A549 (cell line): ENCODE measurements around the gene CD101. TPM values are rescaled to one million over a fixed set of nuclear protein-coding genes. Genes with fewer than 3 reads are reported as not detected.

ENCODE experiments used
- ATAC-seq, 2 experiments: fragments of 200-7000 bp in 1 of 2; fragments of >200 bp in 1 of 2; cut with Nextera tagmentation in 1 of 2; cut with Tn5 transposase in 1 of 2; 3 replicates each; pipeline versions ENCODE4 v1.8.0 to v1.9.1; 2018 to 2020; ENCODE audit warnings: mild to moderate bottlenecking in 1 of 2, moderate library complexity in 1 of 2
- CTCF ChIA-PET: fragments of 300-600 bp; sonication (Branson Sonifier 250); formaldehyde crosslinking; extraction: SDS; loops from one replicate; lab custom pipeline; 2021; ENCODE audit warnings: antibody characterized with exemption, inconsistent platforms; lab: Yijun Ruan, JAX
- POLR2A ChIA-PET: fragments of 350-600 bp; formaldehyde crosslinking; extraction: SDS; loops from one replicate; lab custom pipeline; 2021; ENCODE audit warnings: antibody characterized with exemption, inconsistent platforms; lab: Yijun Ruan, JAX
- DNase-seq, 2 experiments: peaks; one replicate each; pipeline versions ENCODE4 v3.0.0 to v3.0.0-alpha.2; 2011 to 2016; ENCODE audit warnings: low read depth in 1 of 2, low spot score in 1 of 2
- FAIRE-seq: peaks from 2 replicates; lab custom pipeline; 2011; peaks lifted over from hg19 to GRCh38; lab: Jason Lieb, UNC
- H3K27ac ChIP-seq, 2 experiments: fragments of >200 bp; sonication (Bioruptor Twin); formaldehyde crosslinking; 3 replicates each; pipeline ENCODE4 v1.5.1; 2016 to 2017
- H3K4me1 ChIP-seq: fragments of >200 bp; sonication (Bioruptor Twin); formaldehyde crosslinking; 3 replicates; pipeline ENCODE4 v1.6.1; 2016
- H3K4me2 ChIP-seq: fragments of >200 bp; sonication (Bioruptor Twin); formaldehyde crosslinking; 3 replicates; pipeline ENCODE4 v1.6.1; 2016
- H3K4me3 ChIP-seq: fragments of >200 bp; sonication (Bioruptor Twin); formaldehyde crosslinking; 3 replicates; pipeline ENCODE4 v1.5.1; 2016
- H3K9me3 ChIP-seq: fragments of >200 bp; sonication (Bioruptor Twin); formaldehyde crosslinking; 3 replicates; pipeline ENCODE4 v1.6.1; 2016
- CBX2 ChIP-seq: fragments of 200-600 bp; sonication (generic); IDR thresholded peaks from 2 replicates; pipeline ENCODE4 v1.6.1; 2016; ENCODE audit warnings: low read depth, mild to moderate bottlenecking, borderline replicate concordance
- CEBPB ChIP-seq, 2 experiments: fragments of >200 bp in 1 of 2; sonication (Bioruptor Twin) in 1 of 2; formaldehyde crosslinking in 1 of 2; IDR thresholded peaks; 2 replicates each; pipeline ENCODE4 v1.6.1; 2012 to 2016
- CHD2 ChIP-seq: fragments of 150-350 bp; IDR thresholded peaks from 2 replicates; pipeline ENCODE4 v1.6.1; 2014; ENCODE audit warnings: low read length; ENCODE audit not compliant: partially characterized antibody
- CHD4 ChIP-seq: fragments of 200-600 bp; sonication (generic); IDR thresholded peaks from 2 replicates; pipeline ENCODE4 v1.6.1; 2016; ENCODE audit warnings: antibody characterized with exemption, mild to moderate bottlenecking, borderline replicate concordance
- E2F6 ChIP-seq: IDR thresholded peaks from 2 replicates; pipeline ENCODE4 v1.6.1; 2012; ENCODE audit warnings: low read depth, borderline replicate concordance
- FOSB ChIP-seq: fragments of 250-450 bp; sonication (Bioruptor Pico); IDR thresholded peaks from 2 replicates; pipeline ENCODE4 v1.5.0; 2020; ENCODE audit warnings: mild to moderate bottlenecking, moderate library complexity
- HDAC2 ChIP-seq: fragments of 200-600 bp; sonication (generic); IDR thresholded peaks from 2 replicates; pipeline ENCODE4 v1.6.1; 2016
- HOXA7 ChIP-seq: fragments of 250-450 bp; sonication (Bioruptor Pico); IDR thresholded peaks from 2 replicates; pipeline ENCODE4 v1.5.0; 2020; ENCODE audit warnings: mild to moderate bottlenecking, moderate library complexity
- HOXB13 ChIP-seq: fragments of 250-450 bp; sonication (Bioruptor Pico); IDR thresholded peaks from 2 replicates; pipeline ENCODE4 v1.5.0; 2020; ENCODE audit warnings: low read depth, mild to moderate bottlenecking, moderate library complexity
- HOXB5 ChIP-seq: fragments of 250-450 bp; sonication (Bioruptor Pico); IDR thresholded peaks from 2 replicates; pipeline ENCODE4 v1.5.0; 2020; ENCODE audit warnings: mild to moderate bottlenecking, moderate library complexity
- KDM5A ChIP-seq: fragments of 200-600 bp; sonication (generic); IDR thresholded peaks from 2 replicates; pipeline ENCODE4 v1.6.1; 2016; ENCODE audit warnings: antibody characterized with exemption, mild to moderate bottlenecking
- MAFK ChIP-seq: fragments of 450-650 bp; IDR thresholded peaks from 2 replicates; pipeline ENCODE4 v1.6.1; 2014; ENCODE audit not compliant: partially characterized antibody
- MAX ChIP-seq: IDR thresholded peaks from 2 replicates; pipeline ENCODE4 v1.6.1; 2012
- NPAS2 ChIP-seq: fragments of 250-450 bp; sonication (Bioruptor Pico); IDR thresholded peaks from 2 replicates; pipeline ENCODE4 v1.8.0; 2022; ENCODE audit warnings: mild to moderate bottlenecking, moderate library complexity, borderline replicate concordance
- NR3C1 ChIP-seq: fragments of >200 bp; sonication (Bioruptor Twin); formaldehyde crosslinking; IDR thresholded peaks from 3 replicates; pipeline ENCODE4 v1.6.1; 2017
- POLR2AphosphoS2 ChIP-seq: conservative IDR thresholded peaks from 2 replicates; pipeline ENCODE4 v1.6.1; 2012; ENCODE audit warnings: low read length, improper control_type of control experiment, inconsistent platforms
- RAD21 ChIP-seq, 2 experiments: fragments of >200 bp in 1 of 2; sonication (Bioruptor Twin) in 1 of 2; formaldehyde crosslinking in 1 of 2; IDR thresholded peaks in 1 of 2; conservative IDR thresholded peaks in 1 of 2; 2 replicates in 1 of 2; 3 replicates in 1 of 2; pipeline ENCODE4 v1.6.1; 2012 to 2018; ENCODE audit warnings: inconsistent platforms in 1 of 2
- RARB ChIP-seq: fragments of 250-450 bp; sonication (Bioruptor Pico); IDR thresholded peaks from 2 replicates; pipeline ENCODE4 v1.8.0; 2021; ENCODE audit warnings: mild to moderate bottlenecking, moderate library complexity
- RCOR1 ChIP-seq: fragments of 150-350 bp; IDR thresholded peaks from 2 replicates; pipeline ENCODE4 v1.6.1; 2014; ENCODE audit warnings: antibody characterized with exemption, low read length, low read depth
- RNF2 ChIP-seq: fragments of 200-600 bp; sonication (generic); IDR thresholded peaks from 2 replicates; pipeline ENCODE4 v1.6.1; 2016; ENCODE audit warnings: low read depth, mild to moderate bottlenecking, antibody characterized with exemption, moderate library complexity, borderline replicate concordance
- USF2 ChIP-seq: fragments of 450-650 bp; IDR thresholded peaks from 2 replicates; pipeline ENCODE4 v1.6.1; 2014; ENCODE audit warnings: antibody characterized with exemption
- ZC3H11A ChIP-seq: fragments of 450-650 bp; IDR thresholded peaks from 2 replicates; pipeline ENCODE4 v1.6.1; 2014; ENCODE audit warnings: antibody characterized with exemption, mild to moderate bottlenecking
- ZNF302 ChIP-seq: fragments of 250-450 bp; sonication (Bioruptor Pico); IDR thresholded peaks from 2 replicates; pipeline ENCODE4 v1.9.0; 2021; ENCODE audit warnings: inconsistent platforms, mild to moderate bottlenecking, moderate library complexity
- WGBS: methylation state at CpG from one replicate; pipeline ENCODE4 v1.1.6; 2017; ENCODE audit errors: missing lambda C conversion rate; 5-methylcytosine and 5-hydroxymethylcytosine counted together
- polyA plus RNA-seq, 4 experiments: library from polyadenylated mRNA; depleted of rRNA in 3 of 4; stranded (reverse); fragments of >200 nt; fragmentation: RNase III in 1 of 4; extraction: RNeasy Plus Mini Kit Qiagen cat#74134 plus additional on column Dnase treatment in 1 of 4; gene quantifications; 2 replicates in 3 of 4; 3 replicates in 1 of 4; pipeline ENCODE4 v1.2.3, GENCODE V29; 2011 to 2017

Gene CD101
- polyA plus RNA-seq, 2 of the 4 experiments (the other 2 are of a cell fraction): 0.21 to 0.52 TPM

- TF ChIP-seq NR3C1: no peak
- ATAC-seq (no peak), DNase-seq (no peak), FAIRE-seq (no peak)
- no peak overlapping the region for H3K4me2 ChIP-seq
- ChIA-PET POLR2A (no interaction called here), CTCF (no interaction called here)
- H3K27ac ChIP-seq: no peak overlapping the region
- H3K4me1 ChIP-seq: no peaks in the 10 kb centered on the region
- H3K9me3 ChIP-seq: no peaks in the 10 kb centered on the region
- H3K4me3 ChIP-seq: no peak overlapping the region
- WGBS: 72% methylated on average over 5 of the region's 5 CpGs
Observed at GRCh38 chr1:117013309-117013858, 11.8 kb downstream of the CD101 start.

GRCh38 chr1:117014209-117014608 lies 12.6 kb downstream of the CD101 start:
- Histone ChIP-seq H3K27ac (no peak overlapping the region), H3K4me2 (no peak overlapping the region), H3K4me1 (no peaks in the 10 kb centered on the region), H3K9me3 (no peaks in the 10 kb centered on the region), H3K4me3 (no peak overlapping the region)
- POLR2A ChIA-PET: no interaction called here
- no peak for ATAC-seq
- FAIRE-seq: no peak
- TF ChIP-seq ZNF302 (CRISPR knock-in tag) (no peak), HOXA7 (CRISPR knock-in tag) (no peak), HDAC2 (no peak), CHD4 (no peak), CEBPB (IDR thresholded peaks at IDR 0.05) (no peak), RARB (CRISPR knock-in tag) (no peak), MAX (no peak), E2F6 (no peak), ZC3H11A (no peak), NR3C1 (no peak)
- no peak for DNase-seq
- CTCF ChIA-PET: no interaction called here
- WGBS: 76% methylated on average over 5 of the region's 5 CpGs

- TF ChIP-seq FOSB: no peak
- TF ChIP-seq MAFK: no peak
- TF ChIP-seq USF2: no peak
- TF ChIP-seq CHD2: no peak
- TF ChIP-seq CBX2: no peak
- no peak for TF ChIP-seq RNF2
- no peak for TF ChIP-seq NPAS2 (CRISPR knock-in tag)
- no peak for TF ChIP-seq HOXB5
- TF ChIP-seq RCOR1: no peak
- TF ChIP-seq KDM5A: no peak
- no peak for TF ChIP-seq HOXB13
- TF ChIP-seq RAD21 (conservative IDR thresholded peaks at IDR 0.05 in 1 of 2, IDR thresholded peaks at IDR 0.05 in 1 of 2): no peak
- TF ChIP-seq POLR2AphosphoS2: no peak
- FAIRE-seq (no peak), DNase-seq (no peak), ATAC-seq (no peak)
- POLR2A ChIA-PET: no interaction called here
- Histone ChIP-seq H3K4me3 (no peak overlapping the region), H3K9me3 (no peaks in the 10 kb centered on the region), H3K4me1 (no peaks in the 10 kb centered on the region), H3K27ac (no peak overlapping the region), H3K4me2 (no peak overlapping the region)
- CTCF ChIA-PET: no interaction called here
- WGBS: 65% methylated on average over 3 of the region's 3 CpGs
Observed at GRCh38 chr1:117015724-117016123, 14.2 kb downstream of the CD101 start.
